ENCODE data around the gene MTMR3. TPM values are rescaled to one million over a fixed set of nuclear protein-coding genes. Genes with fewer than 3 reads are reported as not detected.

Gene MTMR3
- total RNA-seq, 2 experiments from 2014 or later, result 17.6 to 22.2 TPM

DNA sequence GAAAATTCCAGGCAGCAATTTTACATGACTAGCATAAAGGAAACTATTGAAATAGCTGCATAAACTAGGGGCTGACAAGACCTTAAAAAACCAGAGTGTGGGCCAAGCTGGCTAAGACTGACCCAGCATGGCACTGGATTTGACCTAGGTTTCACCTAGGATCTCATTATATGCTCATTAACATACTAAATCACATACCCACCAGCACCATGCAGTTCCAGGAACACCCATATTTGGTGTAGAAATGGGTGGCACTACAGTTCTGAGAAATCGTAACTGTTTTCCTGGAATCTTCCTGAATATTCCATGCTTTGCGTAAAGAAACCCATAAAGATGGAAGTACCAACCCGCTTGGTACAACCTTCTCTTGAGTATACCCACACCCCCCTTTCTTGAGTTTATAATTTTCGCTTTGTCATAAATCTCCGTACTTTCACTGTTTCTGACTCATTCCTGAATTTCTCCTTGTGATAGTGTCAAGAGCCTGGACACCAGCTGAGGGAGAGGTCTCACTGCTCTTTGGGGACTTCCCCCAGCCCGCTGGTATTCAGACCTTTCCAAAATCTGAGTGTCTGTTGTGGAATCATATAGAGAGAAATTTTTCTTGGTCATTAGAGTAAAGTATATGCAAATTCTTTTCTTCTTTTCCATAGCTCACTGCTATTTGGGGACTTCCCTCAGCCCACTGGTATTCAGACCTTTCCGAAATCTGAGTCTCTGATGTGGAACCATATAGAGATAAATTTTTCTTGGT is 55.1 kb downstream of the MTMR3 start:
- no TSS peak for BruUV-seq (replicated peaks)
- Histone ChIP-seq H4K20me1 (ENCODE audit: insufficient read depth, low read length) (peaks cover 11% of the 10 kb centered on the region; the same call in 1 of the 2 replicates), H3K79me2 (ENCODE audit: insufficient read depth, low read depth, low read length) (no peaks in the 10 kb centered on the region), H3K9me3 (ENCODE audit: low read length) (no peaks in the 10 kb centered on the region), H3K27ac (ENCODE audit: low read depth, low read length, poor library complexity, severe bottlenecking) (no peak overlapping the region), H3K4me2 (ENCODE audit: low read length) (no peak overlapping the region), H3K36me3 (ENCODE audit: insufficient read depth, low read length) (no peaks in the 10 kb centered on the region), H3K4me1 (ENCODE audit: insufficient read depth, low read length, poor library complexity, severe bottlenecking) (no peaks in the 10 kb centered on the region), H3K4me3 (ENCODE audit: low read depth, low read length, poor library complexity, severe bottlenecking) (no peak overlapping the region), H2AFZ (ENCODE audit: low read length) (no peak overlapping the region), H3K9me2 (ENCODE audit: insufficient read depth, low read length) (no peaks in the 10 kb centered on the region)
- no peak for TF ChIP-seq CTCF (conservative IDR thresholded peaks at IDR 0.05; ENCODE audit: low read length)
- TF ChIP-seq EZH2phosphoT487 (IDR thresholded peaks at IDR 0.05; ENCODE audit: borderline replicate concordance, low read depth, low read length), result no peak
- DNase-seq (ENCODE audit: low spot score), result no peak
- ChIA-PET CTCF (ENCODE audit: unreplicated experiment) (no interaction called here), POLR2A (no interaction called here)
- intact Hi-C loops (cut with micrococcal nuclease; ENCODE audit: unreplicated experiment), result no loop called here

GRCh38 chr22:29940526-29940925 is 57.6 kb downstream of the MTMR3 start:
- intact Hi-C loops (cut with micrococcal nuclease; ENCODE audit: unreplicated experiment), result no loop called here
- H3K9me3 ChIP-seq (ENCODE audit: low read length), result no peaks in the 10 kb centered on the region
- no peaks in the 10 kb centered on the region for H3K36me3 ChIP-seq (ENCODE audit: insufficient read depth, low read length)
- no peak for TF ChIP-seq EZH2phosphoT487 (IDR thresholded peaks at IDR 0.05; ENCODE audit: borderline replicate concordance, low read depth, low read length)
- no peak for TF ChIP-seq CTCF (conservative IDR thresholded peaks at IDR 0.05; ENCODE audit: low read length)
- no TSS peak for BruUV-seq (replicated peaks)
- POLR2A ChIA-PET, result no interaction called here
- DNase-seq (ENCODE audit: low spot score), result no peak
- peaks cover 16% of the 10 kb centered on the region; the same call in 1 of the 2 replicates for H4K20me1 ChIP-seq (ENCODE audit: insufficient read depth, low read length)
- H3K27ac ChIP-seq (ENCODE audit: low read depth, low read length, poor library complexity, severe bottlenecking), result no peak overlapping the region
- no peak overlapping the region for H2AFZ ChIP-seq (ENCODE audit: low read length)
- H3K9me2 ChIP-seq (ENCODE audit: insufficient read depth, low read length), result no peaks in the 10 kb centered on the region
- no peaks in the 10 kb centered on the region for H3K4me1 ChIP-seq (ENCODE audit: insufficient read depth, low read length, poor library complexity, severe bottlenecking)
- H3K4me3 ChIP-seq (ENCODE audit: low read depth, low read length, poor library complexity, severe bottlenecking), result no peak overlapping the region
- no peak overlapping the region for H3K4me2 ChIP-seq (ENCODE audit: low read length)
- H3K79me2 ChIP-seq (ENCODE audit: insufficient read depth, low read depth, low read length), result no peaks in the 10 kb centered on the region
- CTCF ChIA-PET (ENCODE audit: unreplicated experiment), result no interaction called here

- H3K9me3 ChIP-seq (ENCODE audit: low read length), result no peaks in the 10 kb centered on the region
- no peaks in the 10 kb centered on the region for H3K4me1 ChIP-seq (ENCODE audit: insufficient read depth, low read length, poor library complexity, severe bottlenecking)
- CTCF ChIA-PET (ENCODE audit: unreplicated experiment), result no interaction called here
- no peak overlapping the region for H3K4me2 ChIP-seq (ENCODE audit: low read length)
- no peak overlapping the region for H3K27ac ChIP-seq (ENCODE audit: low read depth, low read length, poor library complexity, severe bottlenecking)
- H4K20me1 ChIP-seq (ENCODE audit: insufficient read depth, low read length), result peaks cover 15% of the 10 kb centered on the region; the same call in 1 of the 2 replicates
- H3K4me3 ChIP-seq (ENCODE audit: low read depth, low read length, poor library complexity, severe bottlenecking), result no peak overlapping the region
- H3K36me3 ChIP-seq (ENCODE audit: insufficient read depth, low read length), result no peaks in the 10 kb centered on the region
- BruUV-seq (replicated peaks), result no TSS peak
- no peak overlapping the region for H2AFZ ChIP-seq (ENCODE audit: low read length)
- H3K9me2 ChIP-seq (ENCODE audit: insufficient read depth, low read length), result no peaks in the 10 kb centered on the region
- POLR2A ChIA-PET, result no interaction called here
- no peaks in the 10 kb centered on the region for H3K79me2 ChIP-seq (ENCODE audit: insufficient read depth, low read depth, low read length)
- TF ChIP-seq EZH2phosphoT487 (IDR thresholded peaks at IDR 0.05; ENCODE audit: borderline replicate concordance, low read depth, low read length) (no peak), CTCF (conservative IDR thresholded peaks at IDR 0.05; ENCODE audit: low read length) (no peak)
- no peak for DNase-seq (ENCODE audit: low spot score)
- intact Hi-C loops (cut with micrococcal nuclease; ENCODE audit: unreplicated experiment), result no loop called here
These were observed 61.4 kb downstream of the MTMR3 start for GRCh38 chr22:29944339-29944738.

All from OCI-LY7 (cell line).